Measurements from ENCODE around the gene VPS11. TPM values are rescaled to one million over a fixed set of nuclear protein-coding genes. Genes with fewer than 3 reads are reported as not detected.

Gene VPS11
- total and polyA plus RNA-seq, 10 of the 15 experiments (the other 5 are each of a cell fraction or from before 2014, with no cell fraction given) = 15.8 to 26.4 (median 24.5) TPM

GRCh38 chr11:119118946-119119345 lies 51.3 kb downstream of the VPS11 start:
- no TSS peak for BruUV-seq (replicated peaks)
- POLR2A ChIA-PET = interaction anchor here (0.6 to 6.9 kb wide), 6 partner anchors 9 to 64 kb away, joined by 3 to 76 read pairs (median 4); partner anchors contain the start of genes C2CD2L and HMBS
- CTCF ChIA-PET = interaction anchor here (0.7 to 1.2 kb wide), 5 partner anchors 9 to 722 kb away, joined by 3 to 5 read pairs (median 3); partner anchors contain the start of gene C2CD2L
- RAD21 ChIA-PET (ENCODE audit: unreplicated experiment) = no interaction called here
- no peak for DNase-seq (ENCODE audit: low read depth, low spot score)
- no peak for TF ChIP-seq EGR1 (IDR thresholded peaks at IDR 0.05; ENCODE audit: borderline replicate concordance in 1 of 2, low read depth in 2 of 2, low read length in 2 of 2)
- no peak for TF ChIP-seq CTCF (IDR thresholded peaks at IDR 0.05 in 2 of 3, conservative IDR thresholded peaks at IDR 0.05 in 1 of 3; ENCODE audit: control insufficient read depth in 2 of 3, extremely low read depth in 1 of 3, insufficient read depth in 1 of 3, low read depth in 3 of 3, low read length in 3 of 3)
- no peak for TF ChIP-seq TARDBP (IDR thresholded peaks at IDR 0.05; ENCODE audit: borderline replicate concordance)
- TF ChIP-seq PML (IDR thresholded peaks at IDR 0.05; ENCODE audit: low read length) = no peak
- TF ChIP-seq NRF1 (conservative IDR thresholded peaks at IDR 0.05; ENCODE audit: low read depth, low read length) = no peak
- no peak for TF ChIP-seq CBX3 (IDR thresholded peaks at IDR 0.05; ENCODE audit: borderline replicate concordance, low read depth)
- TF ChIP-seq ZNF217 (IDR thresholded peaks at IDR 0.05) = no peak
- TF ChIP-seq REST (IDR thresholded peaks at IDR 0.05; ENCODE audit: low read depth, low read length) = no peak
- TF ChIP-seq CREM (IDR thresholded peaks at IDR 0.05; ENCODE audit: low read depth) = no peak
- no peak for TF ChIP-seq ATF2 (IDR thresholded peaks at IDR 0.05; ENCODE audit: low read length)
- TF ChIP-seq MAX (IDR thresholded peaks at IDR 0.05; ENCODE audit: low read depth, low read length) = no peak
- no peak for TF ChIP-seq DPF2 (IDR thresholded peaks at IDR 0.05)
- H4K20me1 ChIP-seq (ENCODE audit: control insufficient read depth, insufficient read depth) = no peaks in the 10 kb centered on the region
- H3K36me3 ChIP-seq (ENCODE audit: control insufficient read depth in 2 of 2, insufficient read depth in 2 of 2, low read length in 1 of 2) = peaks cover 0 to 4% of the 10 kb centered on the region in 2 experiments; a peak in 3 of 4 replicates
- H3K4me3 ChIP-seq = no peak overlapping the region
- H3K27ac ChIP-seq (ENCODE audit: control insufficient read depth, insufficient read depth) = no peak overlapping the region
- no peak for FAIRE-seq
- SMC1A ChIA-PET (ENCODE audit: uncharacterized antibody, unreplicated experiment) = interaction anchor here (5.0 kb wide), 1 partner anchor 10 kb away, joined by 32 read pairs; no protein-coding TSS in a partner anchor
- H3K27me3 ChIP-seq (replicated peaks in 1 of 2; ENCODE audit: control insufficient read depth in 2 of 2, insufficient read depth in 2 of 2, low read length in 1 of 2) = no peaks in the 10 kb centered on the region
- H3K4me2 ChIP-seq (ENCODE audit: control insufficient read depth, insufficient read depth) = no peak overlapping the region
- ATAC-seq = no peak
- in situ Hi-C loops (cut with MboI) = no loop called here
- WGBS (ENCODE audit: insufficient coverage, insufficient replicate concordance, low lambda C conversion rate, missing lambda C conversion rate) = 100% methylated on average over 1 of the region's 1 CpG
- H3K4me1 ChIP-seq (ENCODE audit: control insufficient read depth, insufficient read depth, low read length) = peaks cover 13% of the 10 kb centered on the region
- H3K9ac ChIP-seq (ENCODE audit: control insufficient read depth, insufficient read depth, low read length) = no peak overlapping the region
- H3K9me3 ChIP-seq (replicated peaks; ENCODE audit: control insufficient read depth, insufficient read depth, low read length) = no peaks in the 10 kb centered on the region
- peaks cover 20% of the 10 kb centered on the region for H3K79me2 ChIP-seq (ENCODE audit: control insufficient read depth, insufficient read depth, low read length)
- intact Hi-C loops (cut with micrococcal nuclease; ENCODE audit: unreplicated experiment) = no loop called here
- H2AFZ ChIP-seq (ENCODE audit: control insufficient read depth, low read depth, low read length) = no peak overlapping the region

All from GM12878 (cell line).